AG09309 (cell line): ENCODE results near the gene ABCA9.
"Not testable (repeated sequence)": the region's sequence is repeated elsewhere in the genome, so short reads cannot be mapped to it uniquely, and the experiment has no call there.

Experiments used
- DNase-seq: peaks from one replicate; pipeline ENCODE4 v3.0.0-alpha.2; 2010; ENCODE audit warnings: low read depth
- H3K4me3 ChIP-seq: 2 replicates; pipeline ENCODE4 v1.5.1; 2011; ENCODE audit warnings: mild to moderate bottlenecking, low read depth, low read length, moderate library complexity; ENCODE audit not compliant: control insufficient read depth
- TF ChIP-seq, protein P1 (sequence below): IDR thresholded peaks from 2 replicates; pipeline ENCODE4 v1.5.1; 2011; ENCODE audit warnings: mild to moderate bottlenecking, low read depth, low read length, inconsistent platforms; ENCODE audit not compliant: insufficient read depth, control insufficient read depth; ENCODE audit errors: missing control alignments

ABCA9 gene

DNA sequence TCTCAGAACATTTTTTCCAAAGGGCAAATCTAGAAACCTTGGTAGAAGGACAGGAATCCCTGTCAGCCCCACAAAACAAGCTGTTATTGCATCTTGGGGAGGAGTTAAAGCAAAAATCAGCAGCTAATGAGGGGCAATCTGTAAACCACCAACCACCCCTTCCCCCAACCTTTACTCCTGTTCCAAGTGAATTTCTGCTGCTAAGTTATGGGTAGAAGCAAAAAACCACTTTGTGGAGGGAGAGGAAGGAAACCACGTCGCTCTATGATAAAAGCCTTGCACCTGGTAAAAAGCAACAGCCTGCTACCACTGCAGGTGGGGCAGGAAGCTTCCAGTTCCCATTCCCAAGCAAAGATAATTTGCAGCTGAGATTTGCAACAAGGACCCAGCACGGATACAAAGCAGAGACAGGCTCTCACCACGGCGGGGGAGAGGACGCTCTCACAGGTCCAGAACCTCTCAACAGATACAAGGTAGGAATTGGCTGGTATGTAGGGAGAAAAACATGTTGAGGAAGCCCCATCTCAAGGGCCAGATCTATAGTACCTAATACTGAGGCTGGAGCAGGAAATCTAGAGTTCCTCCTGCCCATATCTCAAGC lies 116.2 kb downstream of the ABCA9 start:
- H3K4me3 ChIP-seq = no peak overlapping the region
- no peak for DNase-seq
- TF ChIP-seq, protein P1, sequence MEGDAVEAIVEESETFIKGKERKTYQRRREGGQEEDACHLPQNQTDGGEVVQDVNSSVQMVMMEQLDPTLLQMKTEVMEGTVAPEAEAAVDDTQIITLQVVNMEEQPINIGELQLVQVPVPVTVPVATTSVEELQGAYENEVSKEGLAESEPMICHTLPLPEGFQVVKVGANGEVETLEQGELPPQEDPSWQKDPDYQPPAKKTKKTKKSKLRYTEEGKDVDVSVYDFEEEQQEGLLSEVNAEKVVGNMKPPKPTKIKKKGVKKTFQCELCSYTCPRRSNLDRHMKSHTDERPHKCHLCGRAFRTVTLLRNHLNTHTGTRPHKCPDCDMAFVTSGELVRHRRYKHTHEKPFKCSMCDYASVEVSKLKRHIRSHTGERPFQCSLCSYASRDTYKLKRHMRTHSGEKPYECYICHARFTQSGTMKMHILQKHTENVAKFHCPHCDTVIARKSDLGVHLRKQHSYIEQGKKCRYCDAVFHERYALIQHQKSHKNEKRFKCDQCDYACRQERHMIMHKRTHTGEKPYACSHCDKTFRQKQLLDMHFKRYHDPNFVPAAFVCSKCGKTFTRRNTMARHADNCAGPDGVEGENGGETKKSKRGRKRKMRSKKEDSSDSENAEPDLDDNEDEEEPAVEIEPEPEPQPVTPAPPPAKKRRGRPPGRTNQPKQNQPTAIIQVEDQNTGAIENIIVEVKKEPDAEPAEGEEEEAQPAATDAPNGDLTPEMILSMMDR = no peak

DNA sequence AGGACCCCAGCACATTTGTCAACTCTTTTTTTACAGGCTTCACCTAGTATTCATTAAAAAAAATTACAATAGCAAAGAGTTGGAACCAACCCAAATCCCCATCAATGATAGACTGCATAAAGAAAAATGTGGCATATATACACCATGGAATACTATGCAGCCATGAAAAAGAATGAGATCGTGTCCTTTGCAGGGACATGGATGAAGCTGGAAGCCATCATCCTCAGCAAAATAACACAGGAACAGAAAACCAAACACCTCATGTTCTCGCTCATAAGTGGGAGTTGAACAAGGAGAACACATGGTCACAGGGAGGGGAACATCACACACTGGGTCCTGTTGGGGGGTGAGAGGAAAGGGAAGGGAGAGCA lies 116.9 kb downstream of the ABCA9 start:
- H3K4me3 ChIP-seq, DNase-seq: not testable (repeated sequence)

DNA sequence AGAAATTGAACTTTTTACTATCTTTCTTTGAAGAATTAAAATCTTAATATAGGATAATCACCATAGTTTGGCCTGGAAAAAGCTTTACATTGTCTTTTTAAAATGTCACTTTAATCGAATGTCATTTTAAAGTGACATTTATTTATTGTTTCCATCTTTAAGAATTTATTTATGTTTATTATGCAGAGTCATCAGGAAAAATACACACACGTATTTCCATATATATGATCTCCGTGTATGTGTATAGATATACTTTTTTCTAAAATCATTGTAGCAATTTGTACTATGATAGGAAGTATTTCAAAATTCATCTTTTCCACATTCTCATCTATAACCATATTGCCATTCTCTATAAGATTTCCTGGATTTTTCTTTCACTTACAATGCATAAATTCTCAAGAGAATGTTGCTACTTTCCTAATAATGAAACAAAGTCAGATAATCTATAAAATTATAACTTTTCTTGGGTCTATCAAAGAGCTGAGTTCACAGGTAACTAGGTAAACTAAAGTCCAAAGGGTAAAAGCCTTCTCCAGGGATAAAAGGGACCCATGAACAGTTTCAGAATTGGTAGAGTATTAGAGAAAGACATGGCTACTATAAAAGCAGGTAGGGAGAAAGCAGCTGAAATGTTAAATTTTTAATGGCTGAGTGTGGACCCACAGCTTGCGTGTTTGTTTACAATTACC lies 117.5 kb downstream of the ABCA9 start:
- no peak for DNase-seq
- TF ChIP-seq, protein P1 = no peak
- H3K4me3 ChIP-seq = no peak overlapping the region

DNA sequence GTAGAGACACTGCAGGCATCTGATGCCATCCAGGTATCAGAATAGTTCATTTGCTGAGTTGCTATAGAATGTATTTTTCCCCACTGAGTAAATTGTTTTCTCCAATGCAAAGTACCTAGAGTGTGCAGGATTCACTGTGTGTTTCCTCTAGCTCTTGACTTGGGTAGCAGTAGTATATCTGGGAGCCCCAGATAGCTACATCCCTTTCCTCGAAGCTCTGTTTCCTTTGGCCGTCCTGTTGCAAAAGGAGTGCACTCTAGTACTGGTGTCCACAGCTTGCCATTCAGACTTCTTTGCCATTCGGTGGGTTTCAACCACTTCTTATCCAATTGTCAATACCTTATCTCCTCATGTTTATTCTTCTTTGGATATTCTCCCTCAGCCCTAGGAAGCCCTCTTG lies 118.3 kb downstream of the ABCA9 start:
- TF ChIP-seq, protein P1 = no peak
- DNase-seq = no peak
- H3K4me3 ChIP-seq = no peak overlapping the region

DNA sequence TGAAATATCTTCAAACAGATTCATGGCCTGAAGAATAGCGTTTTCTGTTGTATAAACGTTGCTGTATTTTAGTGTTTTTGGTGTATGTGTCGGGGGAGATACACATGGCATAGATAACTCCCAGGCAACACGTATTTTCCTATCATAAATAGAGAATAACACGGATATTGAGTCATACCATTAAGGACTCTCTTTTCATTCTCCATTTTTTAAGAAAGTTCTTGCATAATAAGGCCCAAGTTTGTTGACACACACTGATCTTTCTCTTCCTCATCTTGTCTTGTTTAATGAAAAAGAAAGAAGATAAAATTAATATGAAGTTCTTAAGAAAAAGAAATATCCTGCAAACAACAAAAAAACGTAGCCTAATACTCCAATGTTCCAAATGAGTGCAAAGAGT lies 119.0 kb downstream of the ABCA9 start:
- no peak overlapping the region for H3K4me3 ChIP-seq
- DNase-seq = no peak
- TF ChIP-seq, protein P1 = no peak

DNA sequence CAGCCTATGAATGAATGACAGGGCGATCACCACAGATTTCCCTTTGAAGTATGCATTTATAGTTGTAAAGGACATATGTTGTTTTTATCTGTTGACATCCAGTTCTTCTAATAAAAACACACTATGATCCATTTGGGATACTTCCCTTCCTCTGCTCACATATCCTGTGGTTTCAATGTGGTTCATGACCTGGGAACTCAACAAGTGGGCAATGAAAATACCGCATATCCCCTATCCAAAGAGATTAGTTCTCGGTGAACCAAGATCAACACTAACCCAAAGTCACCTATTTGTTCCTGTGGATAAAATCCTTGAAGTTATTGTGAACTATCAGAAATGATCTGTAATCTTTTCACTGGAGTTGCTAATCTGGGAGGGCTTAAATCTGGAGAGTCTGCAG lies 121.5 kb downstream of the ABCA9 start:
- no peak overlapping the region for H3K4me3 ChIP-seq
- DNase-seq = no peak
- TF ChIP-seq, protein P1 = no peak

DNA sequence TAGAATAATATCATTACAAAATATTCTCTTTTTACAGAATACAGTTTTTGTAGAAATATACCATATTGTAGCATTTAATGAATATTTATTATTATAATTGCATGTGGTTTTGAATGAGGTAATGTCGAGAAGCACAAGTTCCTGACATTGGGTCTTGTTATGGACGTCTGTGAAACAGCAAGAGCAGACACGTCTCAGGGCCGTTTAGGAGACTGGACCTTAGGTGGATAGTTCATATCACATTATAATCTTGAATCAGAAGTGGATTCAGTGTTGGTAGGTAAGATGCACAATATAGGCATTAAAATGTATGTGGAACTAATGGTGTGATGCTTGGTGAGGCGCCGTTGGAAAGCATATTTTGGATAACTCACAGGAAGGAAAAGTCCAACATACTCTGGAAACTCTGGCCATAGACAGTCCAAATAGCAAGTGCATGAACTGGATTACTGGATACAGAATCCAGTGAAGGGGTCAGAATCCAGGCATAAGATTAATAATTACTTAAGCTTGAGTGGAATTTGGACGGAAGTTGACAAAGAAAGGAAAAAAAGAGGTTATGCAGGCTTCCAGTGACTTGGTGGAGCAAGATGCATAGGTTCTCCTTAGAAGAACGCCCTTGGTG lies 122.7 kb downstream of the ABCA9 start:
- TF ChIP-seq, protein P1 = no peak
- H3K4me3 ChIP-seq = no peak overlapping the region
- DNase-seq = no peak
